ENCODE data around the gene KRTAP1-1.

DNA sequence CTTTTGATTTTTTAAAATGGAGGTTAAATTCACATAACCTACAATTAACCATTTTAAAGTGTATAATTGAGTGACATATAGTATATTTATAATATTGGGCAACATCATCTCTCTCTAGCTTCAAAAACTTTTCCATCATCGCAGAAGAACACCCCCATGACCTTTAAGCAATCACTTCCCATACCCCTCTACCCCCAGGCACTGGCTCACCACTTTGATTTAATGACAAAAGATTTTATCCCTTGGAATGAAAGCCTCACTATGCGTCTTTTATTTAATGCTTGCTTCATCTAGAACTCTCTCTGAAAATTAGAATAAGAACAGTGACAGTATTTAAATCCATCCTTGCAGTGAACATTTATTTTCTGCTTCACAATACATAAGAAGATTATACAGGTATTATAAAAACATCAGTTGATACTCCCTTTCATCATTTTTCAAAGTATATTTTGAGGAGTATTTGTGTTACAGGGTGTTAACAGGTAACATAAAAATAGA lies 3.3 kb downstream of the KRTAP1-1 start:
- TF ChIP-seq EZH2 (IDR thresholded peaks at IDR 0.05; ENCODE audit: low read length, unreplicated experiment) = no peak
- TF ChIP-seq, protein P1, sequence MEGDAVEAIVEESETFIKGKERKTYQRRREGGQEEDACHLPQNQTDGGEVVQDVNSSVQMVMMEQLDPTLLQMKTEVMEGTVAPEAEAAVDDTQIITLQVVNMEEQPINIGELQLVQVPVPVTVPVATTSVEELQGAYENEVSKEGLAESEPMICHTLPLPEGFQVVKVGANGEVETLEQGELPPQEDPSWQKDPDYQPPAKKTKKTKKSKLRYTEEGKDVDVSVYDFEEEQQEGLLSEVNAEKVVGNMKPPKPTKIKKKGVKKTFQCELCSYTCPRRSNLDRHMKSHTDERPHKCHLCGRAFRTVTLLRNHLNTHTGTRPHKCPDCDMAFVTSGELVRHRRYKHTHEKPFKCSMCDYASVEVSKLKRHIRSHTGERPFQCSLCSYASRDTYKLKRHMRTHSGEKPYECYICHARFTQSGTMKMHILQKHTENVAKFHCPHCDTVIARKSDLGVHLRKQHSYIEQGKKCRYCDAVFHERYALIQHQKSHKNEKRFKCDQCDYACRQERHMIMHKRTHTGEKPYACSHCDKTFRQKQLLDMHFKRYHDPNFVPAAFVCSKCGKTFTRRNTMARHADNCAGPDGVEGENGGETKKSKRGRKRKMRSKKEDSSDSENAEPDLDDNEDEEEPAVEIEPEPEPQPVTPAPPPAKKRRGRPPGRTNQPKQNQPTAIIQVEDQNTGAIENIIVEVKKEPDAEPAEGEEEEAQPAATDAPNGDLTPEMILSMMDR (conservative IDR thresholded peaks at IDR 0.05; ENCODE audit: low read depth, low read length) = no peak

Data from PC-3 (cell line).